GM12873 (cell line): ENCODE data around the gene SIN3B.

Experiments used
- CTCF ChIP-seq: IDR thresholded peaks from 2 replicates; pipeline ENCODE4 v1.5.1; 2012; ENCODE audit warnings: low read depth, mild to moderate bottlenecking, moderate library complexity, low read length, control low read depth; ENCODE audit not compliant: insufficient read depth; ENCODE audit errors: missing control alignments

SIN3B gene

GRCh38 chr19:16860118-16860517 is 30.9 kb downstream of the SIN3B start:
- TF ChIP-seq CTCF: no peak

GRCh38 chr19:16861011-16861410 is 31.8 kb downstream of the SIN3B start:
- no peak for TF ChIP-seq CTCF

GRCh38 chr19:16861834-16862233 is 32.6 kb downstream of the SIN3B start:
- no peak for TF ChIP-seq CTCF

- TF ChIP-seq CTCF: no peak
Measured at GRCh38 chr19:16862826-16863415, 33.7 kb downstream of the SIN3B start.

GRCh38 chr19:16867211-16867610 is 38.0 kb downstream of the SIN3B start:
- TF ChIP-seq CTCF: no peak

GRCh38 chr19:16868423-16869130 is 39.4 kb downstream of the SIN3B start:
- TF ChIP-seq CTCF: no peak

- no peak for TF ChIP-seq CTCF
Measured at GRCh38 chr19:16869331-16869972, 40.3 kb downstream of the SIN3B start.
